GM18867 (cell line): Measurements from ENCODE around the gene COL18A1.

Source experiments
- ATAC-seq: cut with Tn5 transposase; IDR thresholded peaks from one replicate; pipeline ENCODE4 v1.9.1; 2021; ENCODE audit warnings: mild to moderate bottlenecking, moderate library complexity; ENCODE audit not compliant: unreplicated experiment

The COL18A1 gene

DNA sequence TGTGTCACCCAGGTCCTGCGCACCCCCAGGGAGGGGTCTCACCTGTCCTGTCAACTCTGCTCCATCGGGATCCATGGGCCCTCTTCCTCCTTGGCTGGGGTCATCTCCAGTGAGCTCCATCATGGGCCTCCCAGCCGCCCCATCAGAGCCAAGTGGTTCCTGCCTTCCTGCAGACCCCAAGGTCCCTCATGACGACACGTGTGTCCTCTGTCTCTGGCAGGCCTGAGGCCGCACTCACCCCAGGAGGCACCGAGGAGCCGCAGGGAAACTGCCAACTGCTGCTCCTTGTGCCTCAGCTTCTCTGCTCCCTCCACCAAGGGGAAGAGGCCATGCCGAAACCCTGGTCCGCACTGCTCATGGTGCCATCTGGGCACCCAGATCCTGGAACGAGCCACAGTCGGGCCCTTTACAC is 46.8 kb downstream of the COL18A1 start:
- no peak for ATAC-seq

DNA sequence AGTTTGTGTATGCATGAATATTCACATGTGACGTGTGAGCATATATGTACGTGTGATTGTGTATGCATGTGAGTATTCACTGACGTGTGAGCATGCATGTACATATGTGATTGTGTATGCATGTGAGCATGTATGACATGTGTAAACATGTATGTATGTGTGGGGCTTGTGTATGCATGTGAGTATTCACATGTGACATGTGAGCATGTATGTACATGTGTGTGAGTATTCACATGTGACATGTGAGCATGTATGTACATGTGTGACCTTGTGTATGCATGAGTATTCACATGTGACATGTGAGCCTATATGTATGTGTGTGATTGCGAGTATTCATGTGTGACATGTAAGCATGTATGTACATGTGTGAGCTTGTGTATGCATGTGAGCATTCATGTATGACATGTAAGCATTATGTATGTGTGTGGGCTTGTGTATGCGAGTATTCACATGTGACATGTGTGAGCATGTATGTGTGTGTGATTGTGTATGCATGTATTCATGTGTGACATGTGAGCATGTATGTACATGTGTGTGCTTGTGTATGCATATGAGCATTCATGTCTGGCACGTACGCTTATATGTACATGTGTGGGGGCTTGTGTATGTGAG is 47.8 kb downstream of the COL18A1 start:
- no peak for ATAC-seq

DNA sequence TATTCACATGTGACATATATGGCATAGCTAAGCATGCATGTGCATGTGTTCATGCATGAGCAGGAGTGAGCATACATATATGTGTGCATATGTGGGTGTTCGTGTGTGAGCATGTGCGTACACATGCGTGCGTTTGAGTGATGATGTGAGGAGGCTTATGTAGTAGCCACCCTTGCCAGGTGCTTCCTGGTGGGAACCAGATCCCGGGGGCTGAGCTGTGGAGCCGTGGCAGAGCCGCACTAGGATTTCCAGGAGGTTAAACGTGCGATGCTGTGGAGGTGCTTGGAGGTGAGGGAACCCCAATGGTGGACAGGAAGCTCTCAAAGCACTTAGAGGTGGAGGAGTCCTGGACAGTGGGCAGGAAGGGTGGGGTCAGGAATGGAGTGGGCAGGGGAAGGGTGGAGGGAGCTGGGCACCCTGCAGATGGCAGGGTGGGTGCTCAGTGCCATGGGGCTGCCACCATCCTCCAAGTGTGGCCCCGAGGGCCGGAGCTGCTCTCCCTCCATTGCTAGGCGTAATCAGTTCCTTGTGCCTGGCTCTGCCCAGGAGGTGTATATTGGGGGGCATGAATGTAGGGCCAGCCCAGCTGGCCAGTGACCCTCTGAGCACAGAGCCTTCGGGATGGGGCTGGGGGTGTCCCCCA is 48.5 kb downstream of the COL18A1 start:
- no peak for ATAC-seq

DNA sequence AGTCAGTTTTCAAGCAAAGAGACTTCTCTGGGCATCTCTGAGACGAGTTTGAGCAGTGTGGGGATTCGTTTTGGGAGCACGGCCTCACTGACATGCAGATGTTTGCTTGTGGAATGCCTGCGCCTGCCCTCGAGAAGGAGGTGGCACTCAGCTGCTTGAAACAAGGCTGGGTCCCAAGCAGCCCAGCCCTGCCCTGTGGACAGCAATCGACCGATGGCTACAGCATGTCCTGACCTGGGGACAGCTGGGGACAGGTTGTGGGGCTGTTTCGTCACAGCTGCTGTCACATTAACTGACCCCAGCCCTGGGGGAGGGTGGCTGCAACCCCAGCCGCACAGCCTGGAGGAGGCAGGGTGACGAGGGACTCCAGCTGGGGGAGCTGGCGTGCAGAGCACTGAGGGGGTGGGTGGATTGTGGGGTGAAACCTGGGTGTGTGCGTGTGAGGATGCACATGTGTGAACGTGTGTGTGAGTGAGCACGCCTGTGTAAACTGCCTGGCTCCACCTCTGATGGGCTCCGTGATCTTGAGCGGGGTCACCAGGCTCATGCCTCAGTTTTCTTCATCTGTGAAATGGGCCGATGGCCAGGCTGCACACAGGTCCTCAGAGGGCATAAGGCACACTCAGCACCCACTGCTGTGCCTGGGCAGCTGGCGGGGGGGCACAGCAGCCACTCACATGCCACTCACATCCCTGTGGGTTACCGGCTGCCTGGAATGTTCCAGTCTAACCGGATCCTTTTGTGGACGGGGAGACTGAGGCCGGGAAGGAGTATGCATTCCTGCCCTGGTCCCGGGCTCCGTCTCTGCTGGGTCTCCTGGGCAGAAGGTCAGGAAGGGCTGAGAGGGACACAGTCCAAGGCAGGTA is 49.3 kb downstream of the COL18A1 start:
- ATAC-seq, result no peak

DNA sequence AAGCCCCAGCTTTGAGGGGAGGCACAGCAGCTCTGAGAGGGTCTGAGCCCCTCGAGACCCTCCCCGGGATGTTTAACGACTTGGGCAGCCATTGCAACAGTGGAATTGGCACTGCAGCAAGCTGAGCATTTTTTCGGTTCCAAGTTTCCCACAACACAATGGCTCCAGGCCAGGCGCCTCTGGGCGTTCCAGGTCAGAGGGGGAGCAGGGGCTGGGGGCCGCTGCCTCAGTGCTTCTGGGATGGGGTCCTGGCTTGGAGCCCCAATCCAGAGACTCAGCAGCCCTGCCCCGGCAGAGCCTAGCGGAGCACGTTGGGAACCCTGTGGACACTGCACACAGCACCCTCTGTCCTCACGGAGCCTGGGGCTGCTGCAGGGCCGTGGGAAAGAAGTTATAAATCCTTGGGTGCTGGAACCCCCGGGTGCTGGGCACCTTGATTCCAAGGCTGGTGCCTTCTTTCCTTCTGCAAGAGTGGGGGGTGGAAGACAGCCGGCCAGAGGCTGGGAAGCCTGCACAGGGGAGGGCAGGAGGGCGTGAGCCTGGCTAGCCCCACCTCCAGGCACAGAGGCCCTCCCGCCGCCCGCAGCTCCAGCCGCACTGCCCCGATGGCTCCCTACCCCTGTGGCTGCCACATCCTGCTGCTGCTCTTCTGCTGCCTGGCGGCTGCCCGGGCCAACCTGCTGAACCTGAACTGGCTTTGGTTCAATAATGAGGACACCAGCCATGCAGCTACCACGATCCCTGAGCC is 50.1 kb downstream of the COL18A1 start:
- no peak for ATAC-seq

DNA sequence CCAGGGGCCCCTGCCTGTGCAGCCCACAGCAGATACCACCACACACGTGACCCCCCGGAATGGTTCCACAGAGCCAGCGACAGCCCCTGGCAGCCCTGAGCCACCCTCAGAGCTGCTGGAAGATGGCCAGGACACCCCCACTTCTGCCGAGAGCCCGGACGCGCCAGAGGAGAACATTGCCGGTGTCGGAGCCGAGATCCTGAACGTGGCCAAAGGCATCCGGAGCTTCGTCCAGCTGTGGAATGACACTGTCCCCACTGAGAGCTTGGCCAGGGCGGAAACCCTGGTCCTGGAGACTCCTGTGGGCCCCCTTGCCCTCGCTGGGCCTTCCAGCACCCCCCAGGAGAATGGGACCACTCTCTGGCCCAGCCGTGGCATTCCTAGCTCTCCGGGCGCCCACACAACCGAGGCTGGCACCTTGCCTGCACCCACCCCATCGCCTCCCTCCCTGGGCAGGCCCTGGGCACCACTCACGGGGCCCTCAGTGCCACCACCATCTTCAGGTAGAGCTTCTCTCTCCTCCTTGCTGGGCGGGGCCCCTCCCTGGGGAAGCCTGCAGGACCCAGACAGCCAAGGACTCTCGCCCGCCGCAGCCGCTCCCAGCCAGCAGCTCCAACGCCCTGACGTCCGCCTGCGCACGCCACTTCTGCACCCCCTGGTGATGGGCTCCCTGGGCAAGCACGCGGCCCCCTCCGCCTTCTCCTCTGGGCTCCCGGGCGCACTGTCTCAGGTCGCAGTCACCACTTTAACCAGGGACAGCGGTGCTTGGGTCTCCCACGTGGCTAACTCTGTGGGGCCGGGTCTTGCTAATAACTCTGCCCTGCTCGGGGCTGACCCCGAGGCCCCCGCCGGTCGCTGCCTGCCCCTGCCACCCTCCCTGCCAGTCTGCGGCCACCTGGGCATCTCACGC is 51.0 kb downstream of the COL18A1 start:
- ATAC-seq, result no peak

DNA sequence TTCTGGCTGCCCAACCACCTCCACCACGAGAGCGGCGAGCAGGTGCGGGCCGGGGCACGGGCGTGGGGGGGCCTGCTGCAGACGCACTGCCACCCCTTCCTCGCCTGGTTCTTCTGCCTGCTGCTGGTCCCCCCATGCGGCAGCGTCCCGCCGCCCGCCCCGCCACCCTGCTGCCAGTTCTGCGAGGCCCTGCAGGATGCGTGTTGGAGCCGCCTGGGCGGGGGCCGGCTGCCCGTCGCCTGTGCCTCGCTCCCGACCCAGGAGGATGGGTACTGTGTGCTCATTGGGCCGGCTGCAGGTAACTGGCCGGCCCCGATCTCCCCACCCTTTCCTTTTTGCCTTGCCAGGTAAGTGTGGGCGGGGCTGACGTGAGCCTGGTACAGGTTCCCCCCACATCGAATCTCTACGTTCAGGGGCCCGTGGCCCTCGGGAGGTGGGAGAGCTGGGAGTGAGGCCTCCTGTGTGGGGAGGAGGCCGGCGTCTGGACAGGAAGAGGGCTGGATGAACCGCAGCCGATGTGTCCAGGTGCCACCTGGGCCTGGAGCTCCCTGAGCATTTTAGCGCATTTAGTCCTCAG is 51.7 kb downstream of the COL18A1 start:
- no peak for ATAC-seq

DNA sequence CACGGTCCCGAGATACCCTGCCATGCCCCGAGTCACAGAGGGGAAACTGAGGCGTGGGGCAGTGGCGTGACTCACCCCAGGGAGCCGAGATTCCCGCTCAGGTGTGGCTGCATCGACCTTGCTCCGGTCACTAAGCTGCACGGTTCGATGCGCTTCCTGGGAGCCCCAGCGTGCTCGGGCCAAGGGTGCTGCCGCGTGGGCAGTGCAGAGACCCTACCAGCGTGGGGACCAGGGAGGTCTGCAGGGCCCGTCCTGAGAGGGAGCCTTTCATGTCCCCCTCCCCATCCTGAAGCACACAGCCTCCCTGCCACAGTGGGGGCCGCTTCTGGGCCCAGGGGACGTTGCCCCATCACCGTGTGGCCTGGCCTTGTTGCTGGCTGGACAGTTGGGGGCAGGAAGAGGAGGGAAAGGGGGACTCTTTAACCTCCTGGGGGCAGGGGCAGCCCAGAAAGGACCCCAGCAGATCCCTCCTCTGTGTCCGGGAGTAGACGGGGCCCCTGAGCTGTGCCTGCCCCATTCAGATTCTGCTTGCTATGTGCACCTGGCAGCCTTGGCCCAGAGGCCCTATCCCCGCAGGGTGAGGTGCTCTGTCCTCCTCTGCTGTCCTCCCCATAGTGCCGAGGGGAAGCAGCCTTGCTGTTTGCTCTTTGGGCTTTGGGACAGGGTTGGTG is 52.3 kb downstream of the COL18A1 start:
- no peak for ATAC-seq

DNA sequence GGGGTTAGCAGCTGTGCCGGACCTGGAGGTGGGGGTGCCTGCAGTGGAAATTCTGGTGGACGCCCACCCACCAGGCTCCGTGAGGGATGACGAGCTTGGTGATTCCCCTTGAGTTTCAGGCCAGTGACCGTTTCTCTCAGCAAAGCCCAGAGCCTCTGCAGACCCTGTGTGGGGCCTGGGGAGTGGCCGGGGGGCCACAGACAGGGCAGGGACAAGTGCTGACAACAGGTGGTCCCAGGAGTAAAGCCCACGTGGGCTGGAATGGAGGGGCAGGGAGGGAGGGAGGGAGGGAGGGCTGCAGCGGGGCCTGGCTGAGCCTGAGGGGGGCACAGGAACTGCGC is 52.8 kb downstream of the COL18A1 start:
- no peak for ATAC-seq

DNA sequence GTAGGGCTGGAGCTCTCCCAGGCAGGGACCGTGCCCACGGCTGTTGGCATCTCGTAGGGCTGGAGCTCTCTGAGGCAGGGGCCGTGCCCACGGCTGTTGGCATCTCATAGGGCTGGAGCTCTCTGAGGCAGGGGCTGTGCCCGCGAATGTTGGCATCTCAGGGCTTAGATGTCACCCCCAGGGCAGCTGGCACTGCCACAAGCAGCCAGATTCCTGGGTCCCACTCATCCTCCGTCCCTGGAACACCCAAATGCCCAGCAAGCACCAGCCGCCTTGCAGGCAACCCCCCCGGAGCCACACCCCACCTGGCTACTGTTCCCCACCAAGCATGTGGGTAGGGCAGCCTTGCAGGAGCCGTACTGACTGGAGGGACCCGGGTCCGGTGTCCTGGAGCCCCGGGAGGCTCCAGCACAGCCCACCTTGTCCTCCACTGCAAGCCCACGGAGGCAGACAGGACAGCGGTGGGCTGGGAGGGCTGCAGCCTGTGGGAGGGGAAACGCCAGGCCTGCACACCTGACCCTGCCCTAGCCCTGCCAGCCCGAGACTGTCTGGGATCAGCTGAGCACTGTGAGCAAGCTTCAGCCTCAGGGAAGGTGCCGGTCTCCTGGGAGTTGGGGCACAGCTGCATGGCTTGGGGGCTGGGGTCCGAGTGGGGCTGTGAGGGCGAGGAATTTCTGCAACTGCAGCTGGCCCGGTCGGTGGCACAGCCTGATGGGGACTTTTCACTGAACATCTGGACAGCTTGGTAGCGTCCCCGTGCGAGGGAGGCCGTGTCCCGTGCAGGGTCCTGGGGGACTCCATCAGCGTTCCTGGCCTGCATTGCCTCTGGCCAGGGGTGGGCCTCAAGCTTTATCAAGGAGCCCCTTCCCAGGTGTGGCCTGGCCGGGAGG is 53.6 kb downstream of the COL18A1 start:
- no peak for ATAC-seq

DNA sequence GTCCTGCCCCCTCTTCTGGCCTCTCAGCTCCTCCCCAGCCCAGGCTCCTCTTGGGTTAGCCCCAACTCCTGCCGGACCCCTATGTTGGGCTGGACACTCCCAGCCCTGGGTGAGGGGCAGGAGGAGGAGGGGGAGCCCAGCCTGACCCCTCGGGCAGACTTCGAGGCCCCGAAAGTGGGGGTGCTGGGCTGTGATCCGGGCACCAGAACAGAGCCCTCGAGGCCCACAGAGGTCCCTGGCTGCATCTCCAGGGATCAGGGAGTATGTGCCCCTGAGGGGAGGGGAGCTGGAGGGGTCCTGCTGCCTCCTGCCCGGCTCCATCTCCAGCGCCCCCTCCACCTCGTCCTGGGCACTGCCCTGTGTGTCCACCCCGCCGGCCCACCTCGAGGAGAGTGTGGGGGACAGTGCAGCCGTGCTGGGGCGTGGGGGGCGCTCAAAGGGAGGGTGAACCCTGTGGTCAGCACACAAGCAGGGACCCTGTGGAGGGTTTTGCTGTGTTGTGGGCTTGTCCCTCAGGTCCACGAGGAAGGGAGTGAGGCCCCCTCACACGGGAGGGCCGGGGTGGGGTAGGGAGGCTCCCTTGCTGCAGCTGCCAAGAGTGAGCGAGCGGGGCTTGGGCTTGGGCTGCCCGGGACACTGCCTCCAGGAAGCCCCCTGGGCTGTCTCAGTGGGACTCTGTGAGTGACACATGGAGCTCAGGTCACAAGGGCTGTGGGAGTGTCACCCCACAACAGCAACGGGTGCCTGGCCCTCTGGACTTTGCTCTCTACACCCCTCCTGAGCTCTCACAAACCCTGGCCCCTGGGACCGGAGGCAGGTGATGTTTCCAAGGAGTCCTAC is 54.4 kb downstream of the COL18A1 start:
- no peak for ATAC-seq

DNA sequence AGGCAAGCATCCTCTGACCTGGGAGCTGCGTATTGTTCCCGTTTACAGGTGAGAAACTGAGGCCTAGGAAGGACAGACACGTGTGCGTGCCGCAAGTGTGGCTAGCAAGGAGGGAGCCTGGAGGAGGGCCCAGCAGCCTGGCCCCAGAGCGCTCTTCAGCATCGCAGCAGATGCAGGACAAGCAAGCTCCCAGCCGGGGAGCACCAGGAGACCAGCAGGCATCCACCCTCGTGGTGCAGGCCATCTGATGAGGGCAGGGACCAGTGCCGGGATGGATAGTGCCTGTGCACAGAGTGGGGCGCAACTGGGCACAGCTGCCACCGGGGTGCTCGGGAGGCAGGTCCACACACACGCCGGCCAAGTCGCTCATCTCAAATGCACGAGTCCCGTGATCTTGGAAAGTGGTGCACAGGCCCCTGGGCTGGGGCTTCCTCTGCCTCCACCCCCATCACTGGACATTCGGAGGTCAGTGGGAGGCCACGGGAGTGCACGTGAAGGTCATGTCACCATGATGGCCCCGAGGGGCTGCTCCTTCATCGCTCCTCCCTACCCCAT is 55.1 kb downstream of the COL18A1 start:
- ATAC-seq, result no peak

DNA sequence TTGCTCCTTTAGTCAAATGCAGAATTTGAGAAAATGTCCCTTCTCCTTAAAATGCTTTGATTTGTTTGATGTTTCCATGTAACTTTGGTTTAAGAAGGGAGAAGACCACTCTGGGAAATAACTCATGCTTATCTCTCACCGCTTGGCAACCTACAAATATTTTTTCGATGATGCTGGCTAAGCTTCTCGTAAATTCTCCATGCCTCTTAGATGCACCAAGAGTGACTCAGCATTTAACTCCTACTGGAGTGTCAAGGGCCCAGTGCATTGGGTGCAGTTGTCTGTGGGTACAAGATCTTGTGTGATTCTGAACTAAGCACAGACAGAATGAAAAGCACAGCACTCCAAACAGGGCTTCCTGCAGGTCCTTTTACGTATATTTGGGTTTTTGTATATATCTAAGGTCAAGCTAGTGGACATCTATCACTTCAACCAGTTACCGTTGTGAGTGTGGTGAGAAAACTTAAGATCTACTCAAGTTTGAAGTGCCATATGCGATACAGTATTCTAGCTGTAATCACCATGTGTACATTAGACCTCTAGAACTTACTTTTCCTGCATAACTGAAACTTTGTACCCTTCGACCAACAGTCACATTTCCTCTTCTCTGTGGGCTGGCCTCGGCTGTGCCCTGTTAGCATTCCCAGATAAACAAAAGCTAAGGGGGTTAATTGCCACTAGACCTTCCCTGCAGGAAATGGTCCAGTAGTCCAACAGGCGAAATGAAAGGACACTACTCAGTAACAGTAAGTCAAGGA is 55.8 kb downstream of the COL18A1 start:
- ATAC-seq, result no peak

DNA sequence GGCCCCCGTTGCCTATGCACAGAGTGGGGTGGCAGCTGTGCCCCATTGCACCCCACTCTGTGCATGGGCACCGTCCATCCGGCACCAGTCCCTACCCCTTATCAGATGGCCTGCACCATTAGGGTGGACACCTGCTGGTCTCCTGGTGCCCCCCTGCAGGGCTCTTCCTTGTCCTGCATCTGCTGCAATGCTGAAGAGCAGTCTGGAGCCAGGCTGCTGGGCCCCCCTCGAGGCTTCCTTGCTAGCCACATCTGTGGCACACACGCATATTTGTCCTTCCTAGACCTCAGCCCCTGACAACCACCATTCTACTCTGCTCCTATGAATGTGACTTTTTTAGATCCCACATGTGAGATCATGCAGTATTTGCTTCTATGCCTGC is 56.4 kb downstream of the COL18A1 start:
- no peak for ATAC-seq

DNA sequence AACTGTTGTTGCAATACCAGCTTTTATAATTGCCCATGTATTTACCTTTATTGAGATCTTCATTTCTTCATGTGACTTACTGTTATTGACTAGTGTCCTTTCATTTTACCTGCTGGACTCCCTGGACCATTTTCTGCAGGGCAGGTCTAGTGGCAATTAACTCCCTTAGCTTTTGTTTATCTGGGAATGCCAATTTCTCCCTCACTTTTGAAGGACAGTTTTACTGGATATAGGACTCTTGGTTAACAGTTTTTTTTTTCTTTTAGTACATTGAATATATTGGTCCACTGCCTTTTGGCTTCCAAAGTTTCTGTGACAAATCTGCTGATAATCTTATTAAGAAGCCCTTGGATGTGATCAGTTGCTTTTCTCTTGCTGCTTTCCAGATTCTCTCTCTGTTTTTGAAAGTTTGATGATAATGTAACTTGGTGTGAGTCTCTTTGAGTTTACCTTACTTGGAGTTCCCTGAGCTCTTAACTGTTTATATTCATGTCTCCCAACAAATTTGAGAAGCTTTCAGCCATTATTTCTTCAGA is 56.9 kb downstream of the COL18A1 start:
- ATAC-seq, result no peak

DNA sequence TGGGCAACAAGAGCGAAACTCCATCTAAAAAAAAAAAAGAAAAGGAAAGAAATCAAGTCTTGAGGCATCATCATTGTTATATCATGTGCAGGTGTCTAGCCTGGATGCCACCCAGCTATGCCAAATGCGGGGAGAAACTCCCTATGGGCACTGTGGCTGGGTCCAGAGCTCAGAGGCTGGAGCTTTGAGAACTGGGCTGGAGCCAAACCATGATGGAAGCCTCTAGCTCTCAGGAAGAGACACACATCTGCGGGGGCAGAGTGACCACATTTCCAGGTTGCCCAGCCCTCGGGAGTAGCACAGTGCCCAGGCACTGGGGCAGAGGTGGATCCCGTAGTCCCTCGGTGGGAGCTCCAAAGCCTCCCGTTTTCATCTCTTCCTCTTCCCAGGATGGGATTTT is 58.9 kb downstream of the COL18A1 start:
- no peak for ATAC-seq
